Testis (tissue), 2 donors: ENCODE measurements around the gene ZSCAN22.

Source experiments
- POLR2A ChIP-seq: fragments of 450-650 bp; IDR thresholded peaks from one replicate; pipeline ENCODE4 v1.6.1; 2017; ENCODE audit warnings: antibody characterized with exemption, mild to moderate bottlenecking, moderate library complexity
- TF ChIP-seq, protein P1 (sequence below), 3 experiments: fragments of 450-650 bp in 2 of 3; fragments of 200-600 bp in 1 of 3; sonication (generic) in 1 of 3; IDR thresholded peaks; one replicate each; pipeline ENCODE4 v1.5.1; 2016 to 2019; ENCODE audit warnings: antibody characterized with exemption in 3 of 3, mild to moderate bottlenecking in 2 of 3, moderate library complexity in 1 of 3

DNA sequence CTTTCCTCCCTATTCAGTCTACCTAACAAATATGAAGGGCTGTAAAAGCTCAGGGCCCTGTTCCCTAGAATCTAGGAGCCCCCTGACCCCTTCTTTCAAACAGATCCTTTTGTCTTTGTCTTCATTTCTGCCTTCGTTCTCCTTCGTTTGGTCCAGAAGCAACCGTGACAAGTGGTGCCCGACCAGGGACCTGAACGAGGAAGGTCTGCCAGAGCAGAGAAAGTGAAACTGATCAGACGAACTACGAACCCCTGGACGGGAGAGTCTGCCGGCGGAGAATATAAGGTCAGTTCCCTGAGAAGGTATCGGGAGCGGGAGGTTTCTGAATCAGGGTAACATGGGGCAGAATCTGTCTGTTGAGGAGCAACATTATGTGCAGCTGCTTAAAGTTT, 20.9 kb upstream of the ZSCAN22 start:
- TF ChIP-seq, protein P1, sequence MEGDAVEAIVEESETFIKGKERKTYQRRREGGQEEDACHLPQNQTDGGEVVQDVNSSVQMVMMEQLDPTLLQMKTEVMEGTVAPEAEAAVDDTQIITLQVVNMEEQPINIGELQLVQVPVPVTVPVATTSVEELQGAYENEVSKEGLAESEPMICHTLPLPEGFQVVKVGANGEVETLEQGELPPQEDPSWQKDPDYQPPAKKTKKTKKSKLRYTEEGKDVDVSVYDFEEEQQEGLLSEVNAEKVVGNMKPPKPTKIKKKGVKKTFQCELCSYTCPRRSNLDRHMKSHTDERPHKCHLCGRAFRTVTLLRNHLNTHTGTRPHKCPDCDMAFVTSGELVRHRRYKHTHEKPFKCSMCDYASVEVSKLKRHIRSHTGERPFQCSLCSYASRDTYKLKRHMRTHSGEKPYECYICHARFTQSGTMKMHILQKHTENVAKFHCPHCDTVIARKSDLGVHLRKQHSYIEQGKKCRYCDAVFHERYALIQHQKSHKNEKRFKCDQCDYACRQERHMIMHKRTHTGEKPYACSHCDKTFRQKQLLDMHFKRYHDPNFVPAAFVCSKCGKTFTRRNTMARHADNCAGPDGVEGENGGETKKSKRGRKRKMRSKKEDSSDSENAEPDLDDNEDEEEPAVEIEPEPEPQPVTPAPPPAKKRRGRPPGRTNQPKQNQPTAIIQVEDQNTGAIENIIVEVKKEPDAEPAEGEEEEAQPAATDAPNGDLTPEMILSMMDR (IDR thresholded peaks at IDR 0.05), result no peak
- no peak for TF ChIP-seq POLR2A
